PFSK-1 (cell line): ENCODE results near the gene SMC5.

Experiments used
- FOXP2 ChIP-seq: optimal IDR thresholded peaks from 2 replicates; pipeline ENCODE3; 2011; ENCODE audit warnings: borderline replicate concordance, control low read depth, inconsistent platforms; ENCODE audit not compliant: insufficient read depth; ENCODE audit errors: extremely low read length, extremely low read depth
- POLR2AphosphoS5 ChIP-seq: IDR thresholded peaks from 2 replicates; pipeline ENCODE4 v1.6.1; 2012; ENCODE audit warnings: low read depth, mild to moderate bottlenecking, control low read depth, low read length, moderate library complexity
- SIN3A ChIP-seq: IDR thresholded peaks from 2 replicates; pipeline ENCODE4 v1.6.1; 2012; ENCODE audit warnings: mild to moderate bottlenecking, low read length, moderate library complexity, borderline replicate concordance; ENCODE audit not compliant: insufficient read depth
- TAF1 ChIP-seq: IDR thresholded peaks from 2 replicates; pipeline ENCODE4 v1.6.1; 2012; ENCODE audit warnings: low read length, control low read depth, borderline replicate concordance; ENCODE audit not compliant: insufficient read depth
- TF ChIP-seq, protein P1 (sequence below), 2 experiments: IDR thresholded peaks; 2 replicates each; pipeline versions ENCODE4 v1.6.1 to v1.8.0; 2011 to 2012; ENCODE audit warnings: low read depth in 2 of 2, low read length in 2 of 2, control low read depth in 1 of 2, inconsistent platforms in 1 of 2, mild to moderate bottlenecking in 1 of 2, moderate library complexity in 1 of 2; ENCODE audit not compliant: insufficient read depth in 1 of 2

The SMC5 gene

DNA sequence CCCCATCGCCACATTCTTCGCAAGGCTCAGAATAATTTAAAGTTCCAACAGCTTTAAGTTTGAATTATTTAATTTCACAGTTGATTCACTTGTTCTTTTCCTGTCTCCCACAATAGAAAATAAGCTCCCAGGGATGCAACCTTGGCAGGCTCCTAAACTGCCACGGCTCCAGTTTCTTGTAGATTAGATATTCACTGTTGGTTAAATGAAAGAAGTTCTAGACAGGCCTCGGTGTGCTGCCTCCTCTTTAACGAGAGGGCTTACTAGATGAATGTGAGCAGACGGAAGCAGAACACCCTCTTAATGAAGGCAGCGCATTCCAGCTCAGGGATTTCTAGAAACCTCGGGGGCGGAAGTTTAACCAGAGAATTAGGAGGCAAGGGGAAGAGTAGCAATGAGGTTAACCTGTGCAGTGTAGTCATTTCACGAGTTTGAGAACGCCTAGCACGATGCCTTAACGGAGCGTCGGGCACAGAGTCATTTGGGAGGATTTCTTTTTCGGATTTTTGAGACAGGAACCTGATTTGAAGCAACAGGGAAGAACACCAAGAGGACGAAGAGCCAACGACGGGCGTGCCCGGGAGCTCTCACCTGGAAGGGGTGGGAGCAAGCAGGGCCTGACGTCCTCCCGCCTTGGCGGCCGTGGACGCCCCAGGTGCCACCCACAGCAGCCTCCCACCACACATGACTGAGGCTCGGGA lies 637 bp upstream of the SMC5 start:
- TF ChIP-seq, protein P1, sequence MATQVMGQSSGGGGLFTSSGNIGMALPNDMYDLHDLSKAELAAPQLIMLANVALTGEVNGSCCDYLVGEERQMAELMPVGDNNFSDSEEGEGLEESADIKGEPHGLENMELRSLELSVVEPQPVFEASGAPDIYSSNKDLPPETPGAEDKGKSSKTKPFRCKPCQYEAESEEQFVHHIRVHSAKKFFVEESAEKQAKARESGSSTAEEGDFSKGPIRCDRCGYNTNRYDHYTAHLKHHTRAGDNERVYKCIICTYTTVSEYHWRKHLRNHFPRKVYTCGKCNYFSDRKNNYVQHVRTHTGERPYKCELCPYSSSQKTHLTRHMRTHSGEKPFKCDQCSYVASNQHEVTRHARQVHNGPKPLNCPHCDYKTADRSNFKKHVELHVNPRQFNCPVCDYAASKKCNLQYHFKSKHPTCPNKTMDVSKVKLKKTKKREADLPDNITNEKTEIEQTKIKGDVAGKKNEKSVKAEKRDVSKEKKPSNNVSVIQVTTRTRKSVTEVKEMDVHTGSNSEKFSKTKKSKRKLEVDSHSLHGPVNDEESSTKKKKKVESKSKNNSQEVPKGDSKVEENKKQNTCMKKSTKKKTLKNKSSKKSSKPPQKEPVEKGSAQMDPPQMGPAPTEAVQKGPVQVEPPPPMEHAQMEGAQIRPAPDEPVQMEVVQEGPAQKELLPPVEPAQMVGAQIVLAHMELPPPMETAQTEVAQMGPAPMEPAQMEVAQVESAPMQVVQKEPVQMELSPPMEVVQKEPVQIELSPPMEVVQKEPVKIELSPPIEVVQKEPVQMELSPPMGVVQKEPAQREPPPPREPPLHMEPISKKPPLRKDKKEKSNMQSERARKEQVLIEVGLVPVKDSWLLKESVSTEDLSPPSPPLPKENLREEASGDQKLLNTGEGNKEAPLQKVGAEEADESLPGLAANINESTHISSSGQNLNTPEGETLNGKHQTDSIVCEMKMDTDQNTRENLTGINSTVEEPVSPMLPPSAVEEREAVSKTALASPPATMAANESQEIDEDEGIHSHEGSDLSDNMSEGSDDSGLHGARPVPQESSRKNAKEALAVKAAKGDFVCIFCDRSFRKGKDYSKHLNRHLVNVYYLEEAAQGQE (IDR thresholded peaks at IDR 0.05; ENCODE audit: insufficient read depth in 1 of 2, low read depth in 2 of 2, low read length in 2 of 2) = no peak
- no peak for TF ChIP-seq TAF1
- no peak for TF ChIP-seq SIN3A
- TF ChIP-seq FOXP2 = no peak
- no peak for TF ChIP-seq POLR2AphosphoS5

DNA sequence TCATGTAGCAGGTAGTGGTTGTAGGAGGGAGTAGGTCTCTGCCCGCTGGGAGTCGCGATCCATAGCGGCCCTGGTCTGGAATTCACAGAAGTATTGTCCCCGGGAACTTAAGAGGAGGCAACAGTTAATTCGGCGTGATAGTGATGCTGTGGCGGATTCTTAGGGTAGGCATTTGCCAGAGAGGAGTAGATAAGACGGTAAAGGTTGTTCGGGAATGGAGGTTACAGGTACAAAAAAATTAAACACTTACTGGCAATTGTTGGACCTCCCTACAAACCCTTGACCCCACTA lies 679 bp downstream of the SMC5 start:
- TF ChIP-seq, protein P1 (IDR thresholded peaks at IDR 0.05; ENCODE audit: insufficient read depth in 1 of 2, low read depth in 2 of 2, low read length in 2 of 2) = no peak
- TF ChIP-seq SIN3A = no peak

DNA sequence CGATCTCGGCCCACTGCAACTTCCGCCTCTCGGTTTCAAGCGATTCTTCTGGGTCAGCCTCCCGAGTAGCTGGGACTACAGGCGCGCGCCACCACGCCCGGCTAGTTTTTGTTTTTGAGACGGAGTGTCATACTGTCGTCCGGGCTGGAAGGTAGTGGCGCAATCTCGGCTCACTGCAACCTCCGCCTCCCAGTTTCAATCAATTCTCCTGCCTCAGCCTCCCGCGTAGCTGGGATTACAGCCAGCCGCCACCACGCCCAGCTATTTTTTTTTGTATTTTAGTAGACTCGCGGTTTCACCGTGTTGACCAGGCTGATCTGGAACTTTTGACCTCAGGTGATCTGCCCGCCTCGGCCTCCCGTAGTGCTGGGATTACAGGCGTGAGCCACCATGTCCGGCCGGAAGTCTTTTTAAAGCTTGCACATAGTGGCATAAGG lies 1.2 kb downstream of the SMC5 start:
- no peak for TF ChIP-seq POLR2AphosphoS5
- TF ChIP-seq SIN3A = no peak
- no peak for TF ChIP-seq TAF1
- TF ChIP-seq FOXP2 = no peak
- TF ChIP-seq, protein P1 (IDR thresholded peaks at IDR 0.05; ENCODE audit: insufficient read depth in 1 of 2, low read depth in 2 of 2, low read length in 2 of 2) = no peak

DNA sequence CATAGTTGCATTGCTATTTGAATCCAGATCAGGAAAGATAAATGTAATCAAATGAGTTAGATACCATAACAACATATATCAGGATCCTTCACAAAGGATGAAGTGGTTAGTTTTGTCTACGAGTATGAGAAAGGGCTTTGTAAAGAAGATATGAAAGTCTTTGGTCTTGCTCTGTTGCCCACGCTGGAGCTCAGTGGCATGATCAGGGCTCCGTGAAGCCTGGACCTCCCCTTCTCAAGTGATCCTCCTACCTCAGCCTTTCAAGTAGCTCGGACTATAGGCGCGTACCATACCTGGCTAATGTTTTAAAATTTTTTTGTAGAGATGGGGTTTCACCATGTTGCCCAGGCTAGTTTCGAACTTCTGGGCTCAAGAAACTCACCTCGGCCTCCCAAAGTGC lies 1.8 kb downstream of the SMC5 start:
- TF ChIP-seq TAF1 (no peak), POLR2AphosphoS5 (no peak), SIN3A (no peak), FOXP2 (no peak)

DNA sequence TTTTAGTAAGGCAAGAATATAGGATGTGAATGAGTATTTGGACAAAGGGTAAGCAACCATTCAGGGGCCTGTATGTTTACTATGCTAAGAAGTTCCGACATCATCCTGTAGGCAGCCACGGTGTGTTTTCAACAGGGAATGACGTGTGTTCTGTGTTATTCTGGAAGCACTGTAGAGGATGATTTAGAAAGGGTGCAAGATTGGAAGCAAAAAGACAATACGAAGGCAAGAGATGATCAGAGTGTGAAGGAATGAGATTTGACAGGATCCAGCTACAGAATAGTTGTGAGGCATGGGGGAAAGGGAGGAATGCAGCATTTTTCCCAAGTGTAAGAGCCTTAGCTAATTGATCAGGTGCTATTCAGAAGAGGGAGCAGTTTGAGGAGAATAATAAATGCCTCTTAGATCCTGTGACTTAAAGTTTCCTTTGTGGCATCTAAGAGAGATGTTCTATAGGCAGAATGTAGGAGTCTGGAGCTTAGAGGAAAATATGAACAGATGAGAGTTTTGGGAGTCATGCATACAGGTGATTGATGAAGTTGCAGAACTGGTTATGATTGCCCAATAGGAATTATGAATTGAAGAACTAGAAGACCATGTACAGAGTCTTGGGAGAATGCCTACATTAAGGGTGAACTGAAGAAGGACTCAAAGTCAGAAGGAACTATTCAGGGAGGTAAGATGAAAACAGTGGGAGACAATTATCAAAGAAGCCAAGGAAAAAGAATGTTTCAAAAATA lies 2.5 kb downstream of the SMC5 start:
- TF ChIP-seq SIN3A (no peak), POLR2AphosphoS5 (no peak), TAF1 (no peak), FOXP2 (no peak)
- TF ChIP-seq, protein P1 (IDR thresholded peaks at IDR 0.05; ENCODE audit: insufficient read depth in 1 of 2, low read depth in 2 of 2, low read length in 2 of 2) = no peak
